Neuron (in vitro differentiated cells): ENCODE measurements around the gene ANXA3.
"Not testable (repeated sequence)": the region's sequence is repeated elsewhere in the genome, so short reads cannot be mapped to it uniquely, and the experiment has no call there.

Source experiments
- H2AFZ ChIP-seq: one replicate; pipeline ENCODE4 v1.6.1; 2013; ENCODE audit warnings: low read depth, mild to moderate bottlenecking, inconsistent platforms, low read length, moderate library complexity
- H3K27me3 ChIP-seq: one replicate; pipeline ENCODE4 v1.6.1; 2013; ENCODE audit warnings: low read length; ENCODE audit not compliant: insufficient read depth
- H3K36me3 ChIP-seq: one replicate; pipeline ENCODE4 v1.6.1; 2013; ENCODE audit warnings: low read length; ENCODE audit not compliant: insufficient read depth
- H3K4me1 ChIP-seq: one replicate; pipeline ENCODE4 v1.6.1; 2013; ENCODE audit warnings: low read length; ENCODE audit not compliant: insufficient read depth
- H3K4me3 ChIP-seq: 2 replicates; pipeline ENCODE4 v1.5.1; 2013; ENCODE audit warnings: mild to moderate bottlenecking, low read length, moderate library complexity
- H3K9me3 ChIP-seq: one replicate; pipeline ENCODE4 v1.6.1; 2013; ENCODE audit warnings: low read length

The ANXA3 gene

DNA sequence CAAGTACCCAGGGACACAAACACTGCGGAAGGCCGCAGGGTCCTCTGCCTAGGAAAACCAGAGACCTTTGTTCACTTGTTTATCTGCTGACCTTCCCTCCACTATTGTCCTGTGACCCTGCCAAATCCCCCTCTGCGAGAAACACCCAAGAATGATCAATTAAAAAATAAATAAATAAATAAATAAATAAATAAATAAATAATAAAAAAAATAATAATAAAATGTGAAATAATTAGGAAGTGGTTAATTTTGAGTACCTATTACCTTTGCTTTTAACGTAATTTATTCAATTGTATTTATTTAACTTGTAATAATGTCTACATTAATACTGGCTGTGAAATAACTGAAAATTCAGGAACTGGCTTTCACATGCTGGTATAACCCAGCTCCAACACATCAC, 2.7 kb upstream of the ANXA3 start:
- H2AFZ ChIP-seq, H3K4me3 ChIP-seq, H3K36me3 ChIP-seq, H3K9me3 ChIP-seq: not testable (repeated sequence)
- Histone ChIP-seq H3K27me3 (peaks cover 18% of the 10 kb centered on the region), H3K4me1 (peaks cover 14% of the 10 kb centered on the region)

DNA sequence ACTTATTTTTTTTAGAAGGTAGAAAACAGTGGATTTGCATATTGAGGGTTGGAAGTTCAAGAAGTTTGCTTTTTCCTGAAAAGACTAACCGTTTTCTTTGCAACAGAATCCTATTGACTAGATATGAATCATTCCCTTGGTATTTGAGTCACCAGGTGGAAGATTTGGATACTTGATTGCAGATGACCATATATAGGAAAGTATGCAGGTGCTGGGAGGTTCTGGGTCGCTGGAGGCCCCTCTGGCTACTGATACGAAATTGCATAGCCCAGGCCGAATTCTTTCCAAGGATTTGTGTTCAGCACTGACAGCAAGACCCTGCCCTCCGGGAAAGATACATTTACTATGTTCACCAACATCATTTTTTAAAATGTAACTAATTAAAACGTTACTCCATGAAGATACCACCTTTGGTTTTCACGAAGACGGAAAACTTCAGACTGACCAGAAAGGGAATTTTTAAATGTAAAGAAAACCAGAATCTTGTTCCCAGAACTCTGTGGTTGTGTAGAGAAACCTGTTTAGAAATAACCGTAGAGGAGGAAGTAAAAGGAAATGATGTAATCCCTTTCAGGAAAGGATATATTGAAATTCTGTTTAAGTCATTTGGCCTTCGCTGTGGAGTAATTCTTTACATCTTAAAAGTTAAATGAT, 946 bp downstream of the ANXA3 start:
- Histone ChIP-seq H3K4me3 (no peak overlapping the region), H3K36me3 (no peaks in the 10 kb centered on the region), H3K4me1 (peaks cover 5% of the 10 kb centered on the region), H2AFZ (no peak overlapping the region), H3K9me3 (no peaks in the 10 kb centered on the region), H3K27me3 (peaks cover 18% of the 10 kb centered on the region)

DNA sequence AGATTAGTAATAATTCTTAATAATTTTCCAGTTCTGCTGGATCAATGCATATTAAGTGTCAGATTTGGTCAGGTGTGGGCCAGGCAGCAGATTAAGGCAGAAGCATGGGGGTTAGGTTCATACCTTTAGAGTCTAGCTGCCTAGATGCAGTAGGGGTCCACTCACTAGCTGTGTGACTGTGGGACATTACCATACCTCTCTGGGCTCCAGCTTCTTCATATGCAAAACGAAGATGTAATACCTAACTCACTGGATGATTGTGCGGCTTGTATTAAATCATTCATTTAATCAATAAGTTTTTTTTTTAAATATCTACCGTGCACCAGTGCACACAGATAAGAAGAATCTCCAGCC, 1.4 kb downstream of the ANXA3 start:
- H2AFZ ChIP-seq = no peak overlapping the region
- H3K4me1 ChIP-seq = peaks cover 5% of the 10 kb centered on the region
- no peak overlapping the region for H3K4me3 ChIP-seq
- H3K36me3 ChIP-seq = no peaks in the 10 kb centered on the region
- H3K27me3 ChIP-seq = peaks cover 18% of the 10 kb centered on the region
- no peaks in the 10 kb centered on the region for H3K9me3 ChIP-seq

DNA sequence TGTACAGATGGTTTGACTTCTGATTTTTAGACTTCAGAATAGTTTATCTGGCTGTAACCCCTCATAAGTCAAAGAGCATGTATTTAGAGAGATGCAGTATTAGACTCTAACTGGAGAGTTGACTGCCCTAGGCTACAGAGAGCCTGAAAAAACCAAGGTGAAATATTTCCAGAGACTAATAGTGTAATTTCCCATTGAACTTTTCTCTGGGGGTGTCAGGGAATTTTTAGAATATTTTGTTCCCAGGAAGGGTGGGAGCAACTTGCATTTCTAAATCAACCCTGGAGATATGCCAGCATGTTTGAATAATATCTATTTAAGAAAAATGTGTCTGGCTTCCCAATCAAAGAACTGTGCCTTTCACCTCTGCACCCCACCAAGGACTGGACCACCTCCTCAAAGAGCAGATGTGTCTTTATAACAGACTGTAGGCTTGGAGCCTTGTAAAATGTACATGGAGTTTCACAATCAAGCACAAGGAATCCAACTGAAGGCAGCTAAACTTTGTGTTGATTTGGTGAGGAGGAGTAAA, 2.0 kb downstream of the ANXA3 start:
- no peaks in the 10 kb centered on the region for H3K9me3 ChIP-seq
- no peak overlapping the region for H2AFZ ChIP-seq
- H3K27me3 ChIP-seq = peaks cover 18% of the 10 kb centered on the region
- H3K4me3 ChIP-seq = no peak overlapping the region
- no peaks in the 10 kb centered on the region for H3K36me3 ChIP-seq
- peaks cover 5% of the 10 kb centered on the region for H3K4me1 ChIP-seq

DNA sequence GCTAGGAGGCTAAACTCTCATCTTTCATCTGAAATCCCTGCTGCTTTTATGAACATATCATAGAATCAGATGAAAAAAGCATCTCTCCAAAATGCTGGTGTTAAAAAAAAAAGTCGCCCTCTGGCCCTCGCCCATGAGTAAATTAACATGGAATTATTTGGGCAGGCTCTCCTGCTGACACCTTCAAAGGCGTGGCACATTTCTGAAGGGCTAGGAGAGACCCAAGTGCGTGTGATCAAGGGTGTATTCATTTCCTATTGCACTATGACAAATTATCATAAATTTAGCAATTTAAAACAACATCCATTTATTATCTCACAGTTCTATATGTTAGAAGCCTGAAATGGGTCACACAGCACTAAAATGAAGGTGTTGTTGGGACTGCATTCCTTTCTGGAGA, 5.1 kb downstream of the ANXA3 start:
- Histone ChIP-seq H2AFZ (no peak overlapping the region), H3K27me3 (peaks cover 8% of the 10 kb centered on the region), H3K4me3 (no peak overlapping the region), H3K36me3 (no peaks in the 10 kb centered on the region), H3K9me3 (no peaks in the 10 kb centered on the region), H3K4me1 (peaks cover 4% of the 10 kb centered on the region)

DNA sequence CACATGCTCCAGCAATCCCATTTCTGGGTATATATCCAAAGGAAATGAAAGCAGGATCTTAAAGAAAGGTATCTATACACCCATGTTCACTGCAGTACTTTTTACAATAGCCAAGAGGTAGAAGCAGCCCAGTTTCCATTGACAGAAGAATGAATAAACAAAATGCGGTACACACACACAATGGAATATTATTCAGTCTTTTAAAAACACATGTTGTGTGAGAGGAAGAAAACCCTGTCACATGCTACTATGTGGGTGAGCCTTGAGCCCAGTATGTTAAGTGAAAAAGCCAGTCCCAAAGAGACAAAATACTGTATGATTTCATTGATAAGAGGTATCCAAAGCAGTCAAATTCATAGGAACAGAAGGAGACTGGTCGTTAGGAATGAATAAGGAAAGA, 6.3 kb downstream of the ANXA3 start:
- no peaks in the 10 kb centered on the region for H3K36me3 ChIP-seq
- no peak overlapping the region for H3K4me3 ChIP-seq
- H3K4me1 ChIP-seq = no peaks in the 10 kb centered on the region
- no peaks in the 10 kb centered on the region for H3K27me3 ChIP-seq
- H3K9me3 ChIP-seq = no peaks in the 10 kb centered on the region
- no peak overlapping the region for H2AFZ ChIP-seq

DNA sequence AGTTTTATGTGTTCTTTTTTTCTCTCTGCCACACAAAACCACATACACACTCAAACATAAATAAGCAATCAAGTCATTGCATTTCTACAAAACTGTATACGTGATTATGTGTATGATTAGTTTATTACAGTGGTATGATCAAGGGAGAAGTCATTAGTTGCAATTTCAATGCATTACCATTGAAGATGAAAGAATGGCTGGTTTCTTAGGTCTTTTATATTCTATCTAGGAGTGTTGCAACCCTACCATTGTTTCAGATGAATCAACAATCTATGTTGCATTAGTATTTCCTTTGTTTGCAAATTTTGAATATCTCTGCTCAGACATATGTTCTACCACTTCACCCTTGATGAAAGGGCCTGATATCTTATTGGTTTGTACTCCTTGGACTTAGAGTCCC, 6.8 kb downstream of the ANXA3 start:
- Histone ChIP-seq H3K36me3 (no peaks in the 10 kb centered on the region), H3K4me1 (no peaks in the 10 kb centered on the region)

DNA sequence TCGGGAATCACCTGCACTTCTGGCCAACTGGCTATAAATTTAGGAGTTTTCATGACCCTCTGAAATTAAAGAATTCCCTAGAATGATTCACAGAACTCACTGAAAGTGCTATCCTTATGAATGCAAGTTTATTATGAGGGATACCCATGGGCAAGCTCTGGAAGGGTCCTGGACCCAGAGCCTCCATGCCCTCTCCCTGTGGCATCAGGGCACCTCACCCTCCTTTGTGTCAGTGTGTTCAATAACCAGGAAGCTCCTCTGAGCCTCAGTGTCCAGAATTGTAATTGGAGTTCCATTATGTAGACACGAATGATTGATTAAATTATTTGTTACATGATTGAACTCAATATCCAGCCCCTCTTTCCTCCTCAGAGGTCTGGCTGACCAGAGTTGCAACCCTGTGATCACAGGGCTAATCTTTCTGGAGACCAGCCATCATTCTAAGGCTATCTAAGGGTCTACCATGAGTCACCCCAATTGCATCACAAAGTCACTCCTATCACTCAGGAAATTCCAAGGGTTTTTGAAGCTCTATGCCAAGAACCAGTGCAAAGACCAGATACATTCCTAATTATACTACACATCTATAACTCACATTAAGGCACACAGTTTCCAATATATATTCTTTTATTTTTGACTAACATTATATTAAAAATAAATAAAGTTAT, 8.9 kb downstream of the ANXA3 start:
- no peaks in the 10 kb centered on the region for H3K27me3 ChIP-seq
- H3K4me3 ChIP-seq = no peak overlapping the region
- no peak overlapping the region for H2AFZ ChIP-seq
- H3K36me3 ChIP-seq = no peaks in the 10 kb centered on the region
- H3K9me3 ChIP-seq = no peaks in the 10 kb centered on the region
- H3K4me1 ChIP-seq = no peaks in the 10 kb centered on the region

More for the DNA sequence above, 6.8 kb downstream of the ANXA3 start:
- Histone ChIP-seq H3K27me3 (no peaks in the 10 kb centered on the region), H2AFZ (no peak overlapping the region), H3K4me3 (no peak overlapping the region), H3K9me3 (no peaks in the 10 kb centered on the region)

DNA sequence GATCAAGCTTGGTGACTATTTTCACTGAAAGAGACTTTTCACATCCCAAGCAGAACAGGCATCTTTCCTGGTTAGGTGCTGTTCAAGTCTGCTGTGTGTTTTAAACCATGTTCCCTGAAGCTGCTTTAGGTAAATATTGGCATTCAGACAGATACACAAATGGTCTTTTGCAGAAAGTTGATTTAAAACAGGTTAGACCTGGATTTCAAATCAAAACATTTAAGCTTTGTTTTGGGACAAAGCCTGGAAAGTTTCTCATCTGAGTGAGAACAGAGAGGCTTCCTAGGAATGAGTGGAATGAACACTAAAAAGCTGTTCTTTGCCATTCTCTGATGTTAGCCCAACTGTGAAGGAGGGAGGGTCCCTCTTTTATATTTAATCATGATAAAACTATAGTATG, 10.1 kb downstream of the ANXA3 start:
- Histone ChIP-seq H3K4me1 (peaks cover 9% of the 10 kb centered on the region), H2AFZ (no peak overlapping the region), H3K36me3 (no peaks in the 10 kb centered on the region), H3K4me3 (no peak overlapping the region), H3K27me3 (no peaks in the 10 kb centered on the region), H3K9me3 (no peaks in the 10 kb centered on the region)

DNA sequence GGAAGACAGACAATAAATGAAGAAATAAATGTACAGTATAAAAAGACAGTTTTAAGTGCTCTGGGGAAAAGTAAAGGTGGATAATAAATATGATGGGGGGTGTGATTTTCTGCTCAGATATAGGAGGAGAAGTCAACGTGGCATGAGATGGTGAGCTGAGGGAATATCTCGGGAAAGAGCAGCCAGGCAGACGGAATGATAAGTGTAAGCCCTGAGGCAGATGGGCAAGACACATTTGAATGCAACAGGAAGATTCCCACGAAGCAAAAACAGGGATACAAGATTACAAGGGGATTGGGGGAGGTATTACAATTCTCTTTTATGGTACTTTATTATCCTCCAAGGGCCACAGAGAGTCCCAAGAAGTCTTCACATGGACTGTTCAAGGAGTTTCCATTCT, 11.1 kb downstream of the ANXA3 start:
- Histone ChIP-seq H3K36me3 (no peaks in the 10 kb centered on the region), H3K4me1 (peaks cover 11% of the 10 kb centered on the region), H3K4me3 (no peak overlapping the region), H2AFZ (no peak overlapping the region), H3K9me3 (no peaks in the 10 kb centered on the region), H3K27me3 (no peaks in the 10 kb centered on the region)

DNA sequence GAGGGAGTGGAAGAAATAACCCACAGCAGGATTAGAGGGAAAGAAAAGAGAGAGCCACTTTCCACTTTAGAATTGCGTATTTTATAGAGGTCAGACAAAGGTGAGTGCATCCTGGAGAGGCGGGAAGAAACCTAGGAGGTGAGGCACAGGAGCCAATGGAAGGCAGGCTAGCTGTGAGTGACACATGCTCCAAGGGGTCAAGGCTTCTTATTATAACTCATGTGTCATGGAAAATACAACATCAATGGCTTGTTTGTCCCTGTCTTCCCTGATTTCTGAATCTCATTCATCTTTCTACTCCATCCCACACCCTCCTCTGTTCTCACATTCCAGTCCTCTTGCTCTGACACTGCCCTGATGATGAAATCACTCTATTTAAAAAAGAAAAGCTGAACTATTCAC, 14.4 kb downstream of the ANXA3 start:
- Histone ChIP-seq H3K9me3 (no peaks in the 10 kb centered on the region), H3K36me3 (no peaks in the 10 kb centered on the region), H3K4me1 (peaks cover 11% of the 10 kb centered on the region), H3K27me3 (no peaks in the 10 kb centered on the region), H2AFZ (no peak overlapping the region), H3K4me3 (no peak overlapping the region)

DNA sequence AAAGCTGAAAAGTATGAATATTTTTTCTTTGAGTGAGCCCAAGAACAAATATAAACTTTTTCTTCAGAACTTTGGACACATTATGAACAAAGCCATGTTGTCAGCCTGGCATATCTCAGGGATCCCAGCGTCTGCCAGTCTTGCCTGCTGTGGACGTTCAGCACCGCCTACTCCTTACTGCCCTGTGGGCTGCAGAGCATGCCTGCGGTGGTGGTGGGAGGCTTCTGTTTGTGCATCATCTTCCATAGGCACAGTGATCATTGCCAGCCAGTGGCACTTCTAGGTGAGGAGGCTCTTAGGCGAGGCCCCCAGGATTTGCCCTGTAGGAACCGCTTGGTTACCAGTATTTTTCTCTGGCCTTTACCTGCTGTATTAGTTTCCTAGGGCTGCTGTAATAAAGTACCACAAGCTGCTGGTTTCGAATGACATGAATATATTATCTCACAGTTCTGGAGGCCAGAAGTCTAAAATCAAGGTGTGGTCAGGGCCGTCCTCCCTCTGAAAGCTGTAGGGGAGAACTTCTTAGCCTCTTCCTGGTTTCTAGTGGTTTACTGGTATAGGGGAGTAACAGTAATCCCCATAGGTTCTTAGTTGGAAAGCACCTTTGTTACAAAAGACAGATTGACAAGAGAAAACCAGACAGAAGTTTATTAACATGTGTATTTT, 15.4 kb downstream of the ANXA3 start:
- H3K36me3 ChIP-seq = no peaks in the 10 kb centered on the region
- peaks cover 11% of the 10 kb centered on the region for H3K4me1 ChIP-seq
- no peak overlapping the region for H2AFZ ChIP-seq
- no peak overlapping the region for H3K4me3 ChIP-seq
- no peaks in the 10 kb centered on the region for H3K27me3 ChIP-seq
- H3K9me3 ChIP-seq = no peaks in the 10 kb centered on the region

DNA sequence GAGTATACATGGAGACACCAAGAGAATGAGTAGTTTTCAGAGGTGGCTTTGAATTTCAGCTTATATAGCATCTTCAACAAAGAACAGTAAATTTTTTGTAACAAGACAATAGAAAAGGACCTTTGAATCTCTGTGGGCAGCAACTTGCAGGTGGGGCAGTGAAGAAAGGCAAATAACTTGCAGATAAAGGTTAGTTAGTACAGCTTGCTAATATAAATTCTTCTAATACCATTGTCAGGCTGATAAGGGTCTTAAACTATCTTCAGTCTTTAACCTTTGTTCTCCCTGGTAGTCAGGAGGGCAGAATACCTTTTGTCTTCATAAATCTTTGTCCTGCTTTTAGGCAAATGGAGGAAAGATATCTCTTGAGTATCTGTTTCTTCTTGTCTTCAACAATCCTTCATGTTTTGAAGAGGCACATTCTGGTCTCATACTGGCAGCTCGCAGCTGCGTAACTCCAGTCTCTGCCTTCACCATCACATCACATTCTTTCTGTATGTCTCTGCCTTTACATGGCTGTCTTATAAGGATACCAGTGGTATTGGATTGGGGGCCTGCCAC, 16.0 kb downstream of the ANXA3 start:
- no peaks in the 10 kb centered on the region for H3K27me3 ChIP-seq
- no peaks in the 10 kb centered on the region for H3K9me3 ChIP-seq
- no peak overlapping the region for H2AFZ ChIP-seq
- H3K36me3 ChIP-seq = no peaks in the 10 kb centered on the region
- H3K4me1 ChIP-seq = peaks cover 11% of the 10 kb centered on the region
- no peak overlapping the region for H3K4me3 ChIP-seq
